NCI-H460 (cell line): ENCODE data around the gene CACNA1D. TPM values are rescaled to one million over a fixed set of nuclear protein-coding genes. Genes with fewer than 3 reads are reported as not detected.

Experiments used
- DNase-seq: peaks from one replicate; pipeline ENCODE4 v3.0.0-alpha.2; 2016; ENCODE audit warnings: low read depth; ENCODE audit errors: extremely low read depth
- total RNA-seq: library from RNA; depleted of rRNA; stranded (reverse); fragments of >200 nt; shearing (Covaris generic); gene quantifications from 2 replicates; pipeline ENCODE4 v1.2.3, GENCODE V29; 2014

The CACNA1D gene
- total RNA-seq, 1 experiment from 2014 or later = not detected

DNA sequence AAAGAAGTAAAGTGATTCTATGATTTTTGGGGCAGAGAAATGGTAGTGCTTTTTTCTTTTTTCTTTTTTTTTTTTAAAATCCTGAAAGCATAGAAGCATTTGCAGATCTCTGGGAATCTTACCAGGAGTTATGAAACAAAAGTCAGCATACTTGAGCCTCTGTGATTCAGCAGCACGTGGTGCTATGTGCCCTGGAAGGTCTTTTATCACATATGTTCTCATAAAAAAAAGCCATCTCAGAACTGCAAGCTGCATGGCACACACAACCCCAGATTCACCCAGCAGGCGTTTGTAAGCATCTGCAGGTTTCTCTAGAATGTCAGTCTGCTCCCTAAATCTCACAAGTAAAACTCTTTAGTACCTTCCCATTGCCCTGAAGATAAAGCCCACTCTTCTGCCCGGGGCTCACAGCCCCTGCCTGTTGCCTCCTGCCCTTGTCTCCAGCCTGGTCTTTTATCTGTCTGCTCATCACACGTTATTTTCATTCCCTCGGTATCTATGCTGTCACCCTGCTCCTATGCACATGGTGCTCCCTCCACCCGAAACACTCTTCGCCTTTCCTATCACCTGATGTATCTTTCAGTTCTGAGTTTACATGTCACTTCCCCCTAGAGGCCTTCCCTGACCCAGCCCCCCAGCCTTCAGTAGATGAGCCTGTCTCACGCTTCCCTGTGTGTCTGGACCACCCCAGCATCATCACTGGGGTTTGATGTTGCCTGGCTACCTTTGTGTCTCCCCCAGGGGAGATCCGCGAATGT lies 279.4 kb downstream of the CACNA1D start:
- no peak for DNase-seq

- DNase-seq = no peak
Observed at GRCh38 chr3:53774414-53774813, 280.0 kb downstream of the CACNA1D start.

- no peak for DNase-seq
Observed at GRCh38 chr3:53775018-53775417, 280.6 kb downstream of the CACNA1D start.

GRCh38 chr3:53775834-53776251 lies 281.4 kb downstream of the CACNA1D start:
- no peak for DNase-seq

GRCh38 chr3:53776494-53777101 lies 282.2 kb downstream of the CACNA1D start:
- no peak for DNase-seq

DNA sequence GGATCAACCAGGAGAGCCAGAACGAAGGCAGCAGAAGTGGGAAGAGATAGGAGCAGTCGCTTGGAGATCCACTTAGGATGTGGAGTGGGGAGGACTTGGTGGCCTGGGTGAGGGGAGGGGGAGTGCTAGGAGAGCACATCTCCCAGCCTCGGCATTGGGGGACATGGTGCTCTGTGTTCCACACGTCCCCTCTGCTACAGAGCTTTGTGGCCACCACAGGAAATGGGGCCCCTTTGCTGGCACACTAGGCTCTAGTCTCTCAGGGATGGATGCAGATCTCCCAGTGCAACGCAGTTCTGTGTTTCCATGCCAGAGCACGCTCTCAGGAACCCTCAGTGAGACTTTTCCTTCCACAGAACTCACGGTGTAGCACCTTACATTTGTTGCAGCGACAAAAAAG lies 283.1 kb downstream of the CACNA1D start:
- DNase-seq = no peak

DNA sequence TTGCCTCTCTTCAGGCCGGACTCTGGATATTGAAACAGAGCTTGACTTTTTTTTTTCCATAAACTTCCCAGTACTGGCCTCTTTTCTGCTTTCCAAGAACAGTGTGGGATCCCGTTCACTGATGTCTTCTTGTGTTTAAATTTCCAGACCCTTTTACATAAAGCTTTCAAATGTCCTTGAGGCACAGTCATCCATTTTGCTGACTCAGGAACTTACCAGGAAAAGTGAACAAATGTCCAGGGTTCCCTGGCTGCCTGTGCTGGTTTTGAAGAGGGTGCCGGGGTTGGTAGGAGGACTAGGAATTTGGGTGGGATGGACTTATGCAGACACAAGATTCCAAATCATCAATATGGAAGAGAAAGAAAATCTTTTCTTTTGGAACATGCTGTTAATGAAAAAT lies 283.7 kb downstream of the CACNA1D start:
- DNase-seq = no peak

GRCh38 chr3:53780171-53780570 lies 285.8 kb downstream of the CACNA1D start:
- no peak for DNase-seq

DNA sequence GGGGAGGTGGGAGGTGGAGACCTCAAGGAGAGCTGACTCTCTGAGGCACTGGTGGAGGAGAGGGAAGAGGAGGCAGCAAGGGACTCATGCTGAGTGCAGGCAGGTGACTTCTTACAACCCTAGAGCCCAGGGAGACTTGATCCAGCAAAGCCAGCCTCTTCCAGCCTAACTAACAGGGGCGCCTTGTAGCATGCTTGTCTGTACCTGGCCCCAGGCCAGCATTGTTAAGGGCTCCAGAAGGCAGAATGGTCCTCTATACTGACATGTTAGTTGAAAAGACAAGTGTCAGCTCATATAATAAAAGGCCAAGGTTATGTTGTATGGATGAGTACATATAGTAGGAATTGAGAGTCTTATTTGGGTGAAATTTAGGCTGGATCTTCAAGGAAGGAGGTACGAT lies 286.4 kb downstream of the CACNA1D start:
- no peak for DNase-seq

GRCh38 chr3:53787016-53787415 lies 292.6 kb downstream of the CACNA1D start:
- DNase-seq = no peak

DNA sequence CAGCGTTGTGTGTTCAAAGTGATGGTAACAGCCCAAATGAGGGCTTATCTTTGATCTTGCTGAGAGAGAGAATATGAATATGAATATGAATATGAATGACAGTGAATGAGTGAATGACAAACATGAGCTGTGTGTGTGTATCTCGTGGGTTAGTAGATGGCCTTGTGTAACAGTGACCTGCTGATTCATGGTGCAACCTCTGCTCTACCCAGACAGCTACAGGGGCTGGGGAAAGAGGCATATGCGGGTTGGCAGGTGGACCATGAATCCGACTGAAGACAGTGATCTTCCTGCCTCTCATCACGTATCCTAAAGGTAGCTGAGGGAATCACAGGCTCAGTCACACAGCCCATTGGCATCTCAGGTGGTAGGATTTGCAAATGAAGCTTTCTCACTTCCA lies 293.6 kb downstream of the CACNA1D start:
- DNase-seq = no peak

- DNase-seq = no peak
Observed at GRCh38 chr3:53789459-53789858, 295.0 kb downstream of the CACNA1D start.

DNA sequence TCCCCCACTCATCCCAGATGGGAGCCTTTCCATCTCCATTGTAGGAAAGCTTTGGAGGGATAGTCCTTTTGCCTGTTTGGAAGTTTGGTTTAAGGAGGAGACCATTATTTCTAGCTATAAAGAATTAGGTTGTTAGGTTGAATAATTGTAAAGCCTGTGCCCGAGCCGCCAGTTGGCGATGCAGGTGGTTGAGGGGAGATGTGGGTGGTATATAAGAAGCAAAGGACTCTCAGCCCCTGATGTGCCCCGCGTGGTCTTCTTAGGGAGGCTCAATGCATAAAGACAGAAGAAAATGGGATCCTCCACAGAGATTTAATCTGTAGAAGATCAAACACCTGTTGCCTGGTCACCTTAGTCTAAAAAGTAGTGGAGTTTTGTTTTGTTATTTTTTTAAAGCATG lies 296.1 kb downstream of the CACNA1D start:
- no peak for DNase-seq

GRCh38 chr3:53791317-53791716 lies 296.9 kb downstream of the CACNA1D start:
- DNase-seq = no peak

DNA sequence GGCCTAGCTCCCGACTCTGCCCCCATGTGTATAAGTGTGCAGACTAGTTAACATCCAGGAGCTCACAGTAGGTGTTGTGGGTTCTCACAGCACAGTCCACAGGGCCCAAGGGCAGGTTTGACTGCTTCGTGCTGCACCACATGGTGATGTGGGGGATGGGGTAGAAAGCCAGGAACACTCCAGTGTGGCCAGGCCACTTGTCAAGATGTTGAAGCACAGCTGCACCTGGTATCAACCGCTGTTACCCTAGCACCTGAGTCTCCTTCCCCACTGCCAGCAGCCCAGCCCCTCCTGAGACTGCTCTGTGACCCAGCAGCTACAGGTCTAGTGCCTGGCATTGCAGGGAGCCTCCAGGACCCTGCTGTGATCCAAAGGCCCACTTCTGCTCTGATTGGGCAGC lies 298.5 kb downstream of the CACNA1D start:
- no peak for DNase-seq

DNA sequence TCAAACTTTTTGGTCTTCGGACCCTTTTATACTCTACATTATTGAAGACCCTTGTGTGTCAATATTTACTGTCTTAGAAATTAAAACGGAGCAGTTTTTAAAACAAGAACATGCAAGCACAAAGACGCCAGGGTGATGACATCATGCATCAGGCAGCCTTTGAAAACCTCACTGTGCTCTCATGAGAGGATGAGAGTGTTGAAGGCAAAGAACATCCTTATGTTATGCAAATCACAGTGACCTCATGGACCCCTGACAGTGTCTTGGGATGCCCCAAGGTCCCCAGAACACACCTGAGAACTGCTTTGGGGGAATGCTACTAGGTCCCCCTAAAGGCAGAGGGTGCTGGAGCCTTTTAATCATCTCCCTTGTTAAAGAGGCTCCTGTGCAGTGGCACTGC lies 300.2 kb downstream of the CACNA1D start:
- DNase-seq = no peak

DNA sequence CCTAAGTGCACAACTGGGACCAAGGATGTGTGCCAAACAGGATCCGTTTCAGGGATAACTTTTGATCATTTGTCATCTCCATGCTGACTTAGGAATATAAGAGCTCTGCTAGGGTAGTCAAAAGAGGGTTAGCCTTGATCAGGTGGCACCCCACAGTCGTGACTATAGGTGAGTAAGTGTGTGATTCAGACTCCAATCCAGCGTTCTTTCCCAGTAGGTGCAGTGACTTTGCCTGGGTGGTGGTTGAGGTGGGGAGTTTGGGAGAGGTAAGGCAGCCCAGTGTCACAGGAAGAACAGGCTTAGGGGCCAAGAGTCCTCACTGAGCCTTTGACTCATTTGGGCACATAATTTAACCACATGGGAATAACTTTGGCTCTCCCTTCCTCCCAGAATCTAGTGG lies 300.8 kb downstream of the CACNA1D start:
- no peak for DNase-seq

GRCh38 chr3:53795789-53796560 lies 301.6 kb downstream of the CACNA1D start:
- no peak for DNase-seq

- DNase-seq = no peak
Observed at GRCh38 chr3:53798144-53798543, 303.7 kb downstream of the CACNA1D start.

DNA sequence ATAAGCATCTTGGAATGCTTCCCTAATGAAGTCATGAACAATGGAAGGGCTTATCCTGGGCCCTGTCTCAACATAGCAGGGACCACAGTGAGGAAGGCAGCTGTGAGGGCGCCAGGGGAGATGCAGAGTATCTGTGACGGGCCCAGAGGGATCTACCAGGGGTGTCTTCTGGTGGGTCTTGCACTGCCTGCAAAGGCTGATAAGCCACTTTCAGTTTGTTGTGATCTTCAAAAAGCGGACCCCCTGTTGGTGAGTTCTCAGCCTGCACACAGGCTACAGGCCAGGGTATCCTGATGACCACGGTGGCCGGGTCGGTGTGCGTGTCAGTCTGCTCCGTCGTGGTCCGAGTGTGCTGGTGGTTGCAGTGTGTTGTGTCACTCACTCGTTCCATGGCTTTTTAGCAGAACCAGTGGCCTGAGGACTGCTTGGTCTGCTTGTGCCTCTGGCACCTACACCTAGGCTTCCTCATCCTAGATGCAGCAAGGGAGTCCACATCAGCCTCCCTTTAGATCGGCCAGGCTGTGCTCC lies 305.0 kb downstream of the CACNA1D start:
- no peak for DNase-seq
